Heart right ventricle (tissue), 16 donors: ENCODE measurements around the gene EFCAB11. TPM values are rescaled to one million over a fixed set of nuclear protein-coding genes. Genes with fewer than 3 reads are reported as not detected.

Source experiments
- ATAC-seq, 8 donors: fragments of 200-7000 bp; cut with Tn5 transposase; one replicate each; pipeline ENCODE4 v1.9.1; 2020; ENCODE audit warnings: mild to moderate bottlenecking in 8 of 8, moderate library complexity in 8 of 8, moderate number of reproducible peaks in 1 of 8
- DNase-seq, 2 donors: peaks; one replicate each; pipeline ENCODE4 v3.0.0-alpha.2; 2020
- H3K27ac ChIP-seq, 10 donors: fragments of 200-600 bp; sonication (generic) in 2 of 10; one replicate each; pipeline versions ENCODE4 v1.5.0 to v1.8.0; 2020 to 2022; ENCODE audit warnings: mild to moderate bottlenecking in 3 of 10
- H3K27me3 ChIP-seq, 7 donors: fragments of 200-600 bp; one replicate each; pipeline ENCODE4 v1.8.0; 2021 to 2022; ENCODE audit warnings: mild to moderate bottlenecking in 2 of 7
- H3K36me3 ChIP-seq, 9 donors: fragments of 200-600 bp; sonication (generic) in 1 of 9; one replicate each; pipeline versions ENCODE4 v1.5.0 to v1.8.0; 2020 to 2022; ENCODE audit warnings: mild to moderate bottlenecking in 2 of 9
- H3K4me1 ChIP-seq, 9 donors: fragments of 200-600 bp; sonication (generic) in 1 of 9; one replicate each; pipeline versions ENCODE4 v1.5.0 to v1.8.0; 2020 to 2022; ENCODE audit warnings: mild to moderate bottlenecking in 4 of 9
- H3K4me3 ChIP-seq, 10 donors: fragments of 200-600 bp; sonication (generic) in 2 of 10; one replicate each; pipeline versions ENCODE4 v1.5.0 to v1.8.0; 2020 to 2022; ENCODE audit warnings: mild to moderate bottlenecking in 7 of 10, moderate library complexity in 2 of 10
- H3K9me3 ChIP-seq, 11 donors: fragments of 200-600 bp in 10 of 11; sonication (generic) in 2 of 11; one replicate each; pipeline versions ENCODE4 v1.5.0 to v1.8.0; 2013 to 2022; ENCODE audit warnings: mild to moderate bottlenecking in 2 of 11, control low read depth in 1 of 11, moderate library complexity in 1 of 11
- CTCF ChIP-seq, 9 donors: fragments of 200-600 bp; sonication (generic) in 2 of 9; IDR thresholded peaks; one replicate each; pipeline versions ENCODE4 v1.5.0 to v1.8.0; 2021 to 2022; ENCODE audit warnings: antibody characterized with exemption in 9 of 9, mild to moderate bottlenecking in 5 of 9, moderate library complexity in 1 of 9
- WGBS, 2 donors: extraction: QIAGEN DNeasy Blood & Tissue Kit; methylation state at CpG; one replicate each; pipeline ENCODE4 v1.1.7; 2013; ENCODE audit warnings: inconsistent platforms in 1 of 2; 5-methylcytosine and 5-hydroxymethylcytosine counted together
- intact Hi-C, 10 donors: fragments of 100-400 bp; cut with DNase I; formaldehyde crosslinking; loops; one replicate each; pipeline versions ENCODE4 v1.11.1 to v1.14.2; 2022
- polyA plus RNA-seq, 2 donors: library from polyadenylated mRNA; stranded (reverse); fragments of 200-250 nt; gene quantifications; one replicate each; pipeline ENCODE4 v1.2.3, GENCODE V29; 2013
- total RNA-seq, 10 donors: library from RNA; stranded (reverse); fragmentation: NEBNext Ultra II Directional in 3 of 10; extraction: Animal tissue kit (Norgen Biotek cat#: 25700) in 3 of 10; gene quantifications; one replicate each; pipeline versions ENCODE4 v1.2.1 to v1.2.4, GENCODE V29; 2021 to 2023
- donor health status: Arrhythmogenic right ventricular cardiomyopathy.
- donor health status: ischemic (EF 13 %, LVEDD 7.1; RV severe dilation, severe dysfunction).
- donor health status: healthy with polysubstance abuse.
- donor health status: DM: no; HTN: yes; CAD: no.
- donor health status: DM: no; HTN: no; CAD: no.
- donor health status: ischemic (EF 25% LVEDD 6.9; RV normal size, moderate dysfunction).
- donor health status: ischemic (EF 25% LVEDD 5.7; RV mildly dilated, moderate dysfunction).
- donor health status: healthy.
- donor health status: DM: yes; HTN: yes; CAD: no.
- donor health status: Ischemic cardiomyopathy.
- donor health status: ischemic (EF 35%, LVEDD 5.7; RV mildly dilated, moderate dysfunction).
- donor health status: nonischemic (EF 11% LVEDD 7.7; RV severe dilation, severe dysfunction).
- donor health status: DM: yes; HTN: yes; CAD: no.
- donor health status: PGD.
- donor health status: ischemic (EF 29% LVEDD 5.4; RV normal size, mild dysfunction).
- donor health status: nonischemic (EF 23%, LVEDD 6.1; RV moderate dilation, normal function).

EFCAB11 gene
- total and polyA plus RNA-seq, 12 donors, result 0.95 to 6.7 (median 3.4) TPM

GRCh38 chr14:89920056-89920455 lies 34.5 kb downstream of the EFCAB11 start:
- 86 to 90% methylated on average over 2 of the region's 2 CpGs for WGBS, 2 donors
- no peak overlapping the region for H3K4me3 ChIP-seq
- no peaks in the 10 kb centered on the region for H3K27me3 ChIP-seq
- no peak for DNase-seq
- TF ChIP-seq CTCF (IDR thresholded peaks at IDR 0.05), result no peak
- H3K36me3 ChIP-seq, result peaks cover 0 to 11% (median 0%) of the 10 kb centered on the region in 9 donors
- intact Hi-C loops, result no loop called here
- no peak for ATAC-seq
- no peak overlapping the region for H3K27ac ChIP-seq
- H3K4me1 ChIP-seq, result peaks cover 0 to 2% (median 0%) of the 10 kb centered on the region in 9 donors
- no peaks in the 10 kb centered on the region for H3K9me3 ChIP-seq

GRCh38 chr14:89918721-89919120 lies 35.8 kb downstream of the EFCAB11 start:
- ATAC-seq (no peak), DNase-seq (no peak)
- no peak for TF ChIP-seq CTCF (IDR thresholded peaks at IDR 0.05)
- Histone ChIP-seq H3K36me3 (peaks cover 0 to 4% (median 0%) of the 10 kb centered on the region in 9 donors), H3K27me3 (no peaks in the 10 kb centered on the region), H3K9me3 (no peaks in the 10 kb centered on the region), H3K4me1 (peaks cover 0 to 4% (median 0%) of the 10 kb centered on the region in 9 donors), H3K4me3 (no peak overlapping the region), H3K27ac (no peak overlapping the region)
- intact Hi-C loops, result loop anchor here in 9 of 10 donors (5.0 to 10.0 kb wide), 7 partner anchors 504 to 1254 kb away; partner anchors contain the start of gene FOXN3 (in 1 of the 9)
- 97 to 98% methylated on average over 2 of the region's 2 CpGs for WGBS, 2 donors

- TF ChIP-seq CTCF (IDR thresholded peaks at IDR 0.05), result peak; percentile 89 to 98 (median 96)
- H3K9me3 ChIP-seq, result no peaks in the 10 kb centered on the region
- peaks cover 0 to 14% (median 0%) of the 10 kb centered on the region in 9 donors for H3K4me1 ChIP-seq
- DNase-seq (peak in 1 of 2 donors; percentile 41), ATAC-seq (peak in 3 of 8 donors; percentile 36 to 65 (median 63))
- intact Hi-C loops, result loop anchor here in 9 of 10 donors (1.0 to 10.0 kb wide), 11 partner anchors 500 to 1250 kb away; partner anchors contain the start of gene FOXN3 (in 1 of the 9)
- 18 to 20% methylated on average over 6 of the region's 6 CpGs for WGBS, 2 donors
- no peaks in the 10 kb centered on the region for H3K27me3 ChIP-seq
- no peak overlapping the region for H3K4me3 ChIP-seq
- no peaks in the 10 kb centered on the region for H3K36me3 ChIP-seq
- no peak overlapping the region for H3K27ac ChIP-seq
Measured at GRCh38 chr14:89915114-89915878, 39.2 kb downstream of the EFCAB11 start.

GRCh38 chr14:89912667-89913211 lies 41.8 kb downstream of the EFCAB11 start:
- H3K27ac ChIP-seq, result no peak overlapping the region

More at GRCh38 chr14:89912667-89913211, 41.8 kb downstream of the EFCAB11 start:
- no peaks in the 10 kb centered on the region for H3K9me3 ChIP-seq
- no peak overlapping the region for H3K4me3 ChIP-seq
- no peaks in the 10 kb centered on the region for H3K27me3 ChIP-seq
- intact Hi-C loops, result loop anchor here in 4 of 10 donors (5.0 to 10.0 kb wide), 4 partner anchors 498 to 1248 kb away; partner anchors contain the start of gene FOXN3 (in 1 of the 4)
- DNase-seq (peak in 1 of 2 donors; percentile 16), ATAC-seq (peak in 7 of 8 donors; percentile 52 to 84 (median 62))
- 61 to 65% methylated on average over 9 of the region's 9 CpGs for WGBS, 2 donors
- H3K4me1 ChIP-seq, result peaks cover 0 to 14% (median 0%) of the 10 kb centered on the region in 9 donors
- no peaks in the 10 kb centered on the region for H3K36me3 ChIP-seq
- no peak for TF ChIP-seq CTCF (IDR thresholded peaks at IDR 0.05)
